ENCODE data around the gene HELZ2.

The HELZ2 gene

DNA sequence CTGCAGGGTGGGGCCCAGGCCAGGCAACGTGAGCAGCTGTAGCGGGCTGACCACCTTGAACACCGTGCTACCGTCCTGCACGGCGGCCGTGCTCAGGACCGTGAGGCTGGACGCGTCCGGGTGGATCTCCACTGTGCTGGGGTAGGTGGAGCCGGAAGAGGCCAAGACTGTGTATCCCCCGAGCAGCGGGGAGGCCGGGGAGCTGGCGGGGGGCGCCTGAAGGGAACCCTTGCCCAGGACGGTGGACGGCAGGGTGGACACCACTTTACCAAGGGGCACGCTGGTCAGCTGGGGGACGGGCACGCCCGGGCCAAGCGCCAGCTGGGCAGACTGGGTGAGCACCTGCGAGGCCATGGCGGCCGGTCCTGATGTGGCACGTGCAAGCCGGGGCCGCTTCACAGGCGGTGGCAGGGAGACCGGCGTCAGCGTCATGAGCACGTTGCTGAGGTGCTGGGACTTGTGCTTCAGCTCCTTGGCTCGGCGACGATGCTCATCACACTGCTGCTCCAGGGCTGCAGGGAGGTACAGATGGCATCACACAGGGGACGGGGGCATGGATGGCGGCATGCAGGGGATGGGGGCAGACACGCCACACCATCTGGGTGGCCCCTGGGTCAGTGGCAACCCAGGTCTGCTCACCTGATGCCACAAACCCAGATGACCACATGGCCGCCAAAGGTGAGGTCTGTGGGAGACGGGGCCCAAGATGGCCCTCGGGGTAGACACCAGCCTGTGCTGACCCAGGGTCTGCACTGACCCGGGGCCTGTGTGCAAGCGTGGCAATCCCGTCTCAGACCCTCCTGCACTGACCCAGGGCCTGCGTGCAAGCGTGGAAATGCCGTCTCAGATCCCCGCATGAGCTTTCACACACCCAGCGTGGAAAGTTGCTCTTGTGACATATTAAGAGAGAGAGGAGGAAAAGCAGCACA lies 16.4 kb upstream of the HELZ2 start:
- Histone ChIP-seq H3K27ac (replicated peaks) (no peak overlapping the region), H3K27me3 (ENCODE audit: insufficient read depth, poor library complexity, severe bottlenecking) (no peaks in the 10 kb centered on the region), H3K4me3 (replicated peaks; ENCODE audit: insufficient read depth, low read length) (no peak overlapping the region)
- TF ChIP-seq, protein P1, sequence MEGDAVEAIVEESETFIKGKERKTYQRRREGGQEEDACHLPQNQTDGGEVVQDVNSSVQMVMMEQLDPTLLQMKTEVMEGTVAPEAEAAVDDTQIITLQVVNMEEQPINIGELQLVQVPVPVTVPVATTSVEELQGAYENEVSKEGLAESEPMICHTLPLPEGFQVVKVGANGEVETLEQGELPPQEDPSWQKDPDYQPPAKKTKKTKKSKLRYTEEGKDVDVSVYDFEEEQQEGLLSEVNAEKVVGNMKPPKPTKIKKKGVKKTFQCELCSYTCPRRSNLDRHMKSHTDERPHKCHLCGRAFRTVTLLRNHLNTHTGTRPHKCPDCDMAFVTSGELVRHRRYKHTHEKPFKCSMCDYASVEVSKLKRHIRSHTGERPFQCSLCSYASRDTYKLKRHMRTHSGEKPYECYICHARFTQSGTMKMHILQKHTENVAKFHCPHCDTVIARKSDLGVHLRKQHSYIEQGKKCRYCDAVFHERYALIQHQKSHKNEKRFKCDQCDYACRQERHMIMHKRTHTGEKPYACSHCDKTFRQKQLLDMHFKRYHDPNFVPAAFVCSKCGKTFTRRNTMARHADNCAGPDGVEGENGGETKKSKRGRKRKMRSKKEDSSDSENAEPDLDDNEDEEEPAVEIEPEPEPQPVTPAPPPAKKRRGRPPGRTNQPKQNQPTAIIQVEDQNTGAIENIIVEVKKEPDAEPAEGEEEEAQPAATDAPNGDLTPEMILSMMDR (IDR thresholded peaks at IDR 0.05; ENCODE audit: insufficient read depth, low read length): no peak
- TF ChIP-seq, protein P2, sequence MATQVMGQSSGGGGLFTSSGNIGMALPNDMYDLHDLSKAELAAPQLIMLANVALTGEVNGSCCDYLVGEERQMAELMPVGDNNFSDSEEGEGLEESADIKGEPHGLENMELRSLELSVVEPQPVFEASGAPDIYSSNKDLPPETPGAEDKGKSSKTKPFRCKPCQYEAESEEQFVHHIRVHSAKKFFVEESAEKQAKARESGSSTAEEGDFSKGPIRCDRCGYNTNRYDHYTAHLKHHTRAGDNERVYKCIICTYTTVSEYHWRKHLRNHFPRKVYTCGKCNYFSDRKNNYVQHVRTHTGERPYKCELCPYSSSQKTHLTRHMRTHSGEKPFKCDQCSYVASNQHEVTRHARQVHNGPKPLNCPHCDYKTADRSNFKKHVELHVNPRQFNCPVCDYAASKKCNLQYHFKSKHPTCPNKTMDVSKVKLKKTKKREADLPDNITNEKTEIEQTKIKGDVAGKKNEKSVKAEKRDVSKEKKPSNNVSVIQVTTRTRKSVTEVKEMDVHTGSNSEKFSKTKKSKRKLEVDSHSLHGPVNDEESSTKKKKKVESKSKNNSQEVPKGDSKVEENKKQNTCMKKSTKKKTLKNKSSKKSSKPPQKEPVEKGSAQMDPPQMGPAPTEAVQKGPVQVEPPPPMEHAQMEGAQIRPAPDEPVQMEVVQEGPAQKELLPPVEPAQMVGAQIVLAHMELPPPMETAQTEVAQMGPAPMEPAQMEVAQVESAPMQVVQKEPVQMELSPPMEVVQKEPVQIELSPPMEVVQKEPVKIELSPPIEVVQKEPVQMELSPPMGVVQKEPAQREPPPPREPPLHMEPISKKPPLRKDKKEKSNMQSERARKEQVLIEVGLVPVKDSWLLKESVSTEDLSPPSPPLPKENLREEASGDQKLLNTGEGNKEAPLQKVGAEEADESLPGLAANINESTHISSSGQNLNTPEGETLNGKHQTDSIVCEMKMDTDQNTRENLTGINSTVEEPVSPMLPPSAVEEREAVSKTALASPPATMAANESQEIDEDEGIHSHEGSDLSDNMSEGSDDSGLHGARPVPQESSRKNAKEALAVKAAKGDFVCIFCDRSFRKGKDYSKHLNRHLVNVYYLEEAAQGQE (IDR thresholded peaks at IDR 0.05; ENCODE audit: insufficient replicate concordance, low read depth): no peak
- TF ChIP-seq SPI1 (IDR thresholded peaks at IDR 0.05; ENCODE audit: borderline replicate concordance, low read depth) (no peak), GABPA (IDR thresholded peaks at IDR 0.05; ENCODE audit: low read depth) (no peak), POLR2AphosphoS5 (IDR thresholded peaks at IDR 0.05; ENCODE audit: low read depth) (no peak)
- no peak for DNase-seq (ENCODE audit: low read depth in 1 of 2, low spot score in 1 of 2)

DNA sequence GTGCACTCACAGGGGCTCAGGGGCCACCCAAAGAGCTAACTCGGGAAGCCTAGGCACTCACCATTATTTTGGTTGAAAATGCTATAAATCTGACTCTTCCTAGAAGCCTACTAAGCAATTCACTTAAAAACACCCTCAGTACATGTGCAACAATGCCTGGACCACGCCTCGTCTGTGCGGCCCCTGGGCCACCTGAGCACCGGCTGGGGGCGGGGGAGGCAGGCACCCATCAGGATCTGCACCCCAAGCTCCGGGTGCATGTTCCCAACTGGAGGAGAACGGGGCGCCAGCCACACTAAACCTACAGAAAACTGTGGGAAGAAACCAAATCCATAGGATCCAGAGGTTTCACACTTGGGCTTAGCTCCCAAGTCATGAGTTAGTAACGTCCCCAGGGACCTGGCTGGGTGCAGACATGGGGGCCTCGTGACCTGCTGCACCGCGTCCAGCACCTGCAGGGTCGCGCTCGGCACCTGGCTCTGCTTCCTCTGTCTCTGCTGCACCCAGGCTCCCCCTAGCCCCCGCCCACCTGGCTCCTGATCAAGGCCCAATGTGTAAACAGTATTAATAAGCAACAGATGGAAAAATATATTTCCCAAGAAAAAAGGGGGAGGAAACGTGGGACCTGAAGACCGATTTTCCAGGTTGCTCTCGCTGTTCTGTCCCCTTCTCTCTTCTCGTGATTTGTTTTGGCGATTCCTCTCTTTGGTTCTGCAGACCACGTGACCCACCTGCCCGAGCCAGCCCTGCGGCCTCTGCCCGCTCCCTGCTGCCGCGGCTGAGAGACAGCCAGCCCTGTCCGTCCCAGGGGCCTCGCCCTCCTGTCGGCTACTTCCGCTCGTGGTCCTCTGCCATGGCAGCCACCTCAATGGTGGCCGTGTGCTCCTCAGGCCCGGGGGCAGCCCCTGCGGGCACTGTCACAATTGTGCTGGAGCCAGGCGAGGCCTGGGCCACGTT lies 15.5 kb upstream of the HELZ2 start:
- Histone ChIP-seq H3K27ac (replicated peaks) (no peak overlapping the region), H3K4me3 (replicated peaks; ENCODE audit: insufficient read depth, low read length) (no peak overlapping the region), H3K27me3 (ENCODE audit: insufficient read depth, poor library complexity, severe bottlenecking) (no peaks in the 10 kb centered on the region)
- TF ChIP-seq POLR2AphosphoS5 (IDR thresholded peaks at IDR 0.05; ENCODE audit: low read depth): no peak
- TF ChIP-seq, protein P2 (IDR thresholded peaks at IDR 0.05; ENCODE audit: insufficient replicate concordance, low read depth): no peak
- TF ChIP-seq, protein P1 (IDR thresholded peaks at IDR 0.05; ENCODE audit: insufficient read depth, low read length): no peak
- no peak for TF ChIP-seq SPI1 (IDR thresholded peaks at IDR 0.05; ENCODE audit: borderline replicate concordance, low read depth)
- DNase-seq (ENCODE audit: low read depth in 1 of 2, low spot score in 1 of 2): no peak

DNA sequence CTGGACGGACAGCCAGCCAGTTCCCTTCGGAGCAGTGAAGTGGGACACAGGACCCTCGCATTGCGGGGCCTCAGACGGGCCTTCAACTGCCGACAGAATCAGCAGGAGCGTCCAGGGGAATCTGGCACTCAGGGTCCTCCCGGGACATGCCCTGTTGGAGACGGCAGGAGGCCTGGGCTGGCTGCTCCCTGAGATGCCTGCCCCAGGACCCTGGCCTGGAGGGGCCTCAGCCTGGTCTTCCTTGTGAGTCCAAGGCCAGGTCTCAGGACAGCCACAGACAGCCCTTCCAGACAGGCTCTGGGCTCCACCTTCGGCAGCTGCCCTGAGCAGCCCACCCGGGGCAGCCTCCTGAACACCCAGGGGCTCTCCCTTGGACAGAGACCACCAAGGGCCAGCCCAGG lies 14.6 kb upstream of the HELZ2 start:
- H3K27ac ChIP-seq (replicated peaks): no peak overlapping the region
- DNase-seq (ENCODE audit: low read depth in 1 of 2, low spot score in 1 of 2): no peak
- H3K4me3 ChIP-seq (replicated peaks; ENCODE audit: insufficient read depth, low read length): no peak overlapping the region
- TF ChIP-seq POLR2AphosphoS5 (IDR thresholded peaks at IDR 0.05; ENCODE audit: low read depth): no peak
- TF ChIP-seq, protein P1 (IDR thresholded peaks at IDR 0.05; ENCODE audit: insufficient read depth, low read length): no peak
- no peak for TF ChIP-seq GABPA (IDR thresholded peaks at IDR 0.05; ENCODE audit: low read depth)
- no peak for TF ChIP-seq SPI1 (IDR thresholded peaks at IDR 0.05; ENCODE audit: borderline replicate concordance, low read depth)
- TF ChIP-seq, protein P2 (IDR thresholded peaks at IDR 0.05; ENCODE audit: insufficient replicate concordance, low read depth): no peak
- peaks cover 1% of the 10 kb centered on the region for H3K27me3 ChIP-seq (ENCODE audit: insufficient read depth, poor library complexity, severe bottlenecking)
